GM12865 (cell line): ENCODE data around the gene IQGAP3.

Experiments
- DNase-seq: peaks from one replicate; pipeline ENCODE4 v3.0.0; 2010; ENCODE audit warnings: low read depth
- H3K4me3 ChIP-seq: 2 replicates; pipeline ENCODE4 v1.5.1; 2011; ENCODE audit warnings: mild to moderate bottlenecking, low read depth, low read length, control low read depth
- CTCF ChIP-seq: IDR thresholded peaks from 2 replicates; pipeline ENCODE4 v1.5.1; 2011; ENCODE audit warnings: low read length, control low read depth, low read depth, inconsistent platforms; ENCODE audit not compliant: insufficient read depth; ENCODE audit errors: missing control alignments

The IQGAP3 gene

GRCh38 chr1:156599811-156600210, 27.4 kb upstream of the IQGAP3 start:
- H3K4me3 ChIP-seq = peak overlapping the region; percentile 100; the same call in 1 of the 2 replicates
- peak; percentile 67 for DNase-seq
- TF ChIP-seq CTCF = no peak

GRCh38 chr1:156598731-156599432, 26.5 kb upstream of the IQGAP3 start:
- DNase-seq = no peak
- TF ChIP-seq CTCF = no peak
- no peak overlapping the region for H3K4me3 ChIP-seq

- TF ChIP-seq CTCF = no peak
- H3K4me3 ChIP-seq = no peak overlapping the region
- DNase-seq = no peak
Observed at GRCh38 chr1:156598125-156598524, 25.8 kb upstream of the IQGAP3 start.

- no peak for DNase-seq
- H3K4me3 ChIP-seq = no peak overlapping the region
- TF ChIP-seq CTCF = no peak
Observed at GRCh38 chr1:156596426-156596825, 24.1 kb upstream of the IQGAP3 start.

GRCh38 chr1:156595016-156595415, 22.7 kb upstream of the IQGAP3 start:
- no peak for DNase-seq
- TF ChIP-seq CTCF = no peak
- H3K4me3 ChIP-seq = no peak overlapping the region

- no peak overlapping the region for H3K4me3 ChIP-seq
- no peak for DNase-seq
- TF ChIP-seq CTCF = no peak
Observed at GRCh38 chr1:156594190-156594589, 21.8 kb upstream of the IQGAP3 start.

- no peak for TF ChIP-seq CTCF
- no peak for DNase-seq
- H3K4me3 ChIP-seq = no peak overlapping the region
Observed at GRCh38 chr1:156593661-156593989, 21.3 kb upstream of the IQGAP3 start.
